Stimulated activated CD4-positive, alpha-beta T cell treated with anti-CD3 and anti-CD28 coated beads, Interleukin-4, amount 100 ng/mL, for 24 hours (primary cell): ENCODE data around the gene SLC35E2B.
"Not testable (repeated sequence)": the region's sequence is repeated elsewhere in the genome, so short reads cannot be mapped to it uniquely, and the experiment has no call there.

Source experiments
- DNase-seq: peaks from one replicate; pipeline ENCODE4 v3.0.0-alpha.2; 2020

Gene SLC35E2B

GRCh38 chr1:1672181-1672965, 20.2 kb downstream of the SLC35E2B start:
- no peak for DNase-seq

- no peak for DNase-seq
Measured at GRCh38 chr1:1671365-1672119, 21.1 kb downstream of the SLC35E2B start.

- DNase-seq: no peak
Measured at GRCh38 chr1:1670866-1671265, 21.7 kb downstream of the SLC35E2B start.

- no peak for DNase-seq
Measured at GRCh38 chr1:1669468-1670440, 22.8 kb downstream of the SLC35E2B start.

GRCh38 chr1:1666526-1666925, 26.1 kb downstream of the SLC35E2B start:
- no peak for DNase-seq

- DNase-seq: peak; percentile 45
Measured at GRCh38 chr1:1665815-1666251, 26.8 kb downstream of the SLC35E2B start.

GRCh38 chr1:1664941-1665814, 27.4 kb downstream of the SLC35E2B start:
- DNase-seq: no peak

- not testable (repeated sequence) for DNase-seq
Measured at GRCh38 chr1:1664318-1664717, 28.3 kb downstream of the SLC35E2B start.

GRCh38 chr1:1662830-1663560, 29.6 kb downstream of the SLC35E2B start:
- not testable (repeated sequence) for DNase-seq

- not testable (repeated sequence) for DNase-seq
Measured at GRCh38 chr1:1662392-1662791, 30.2 kb downstream of the SLC35E2B start.

GRCh38 chr1:1658583-1659549, 33.7 kb downstream of the SLC35E2B start, which contains the start of gene CDK11B:
Gene CDK11B, minus strand, starts transcription at chr1:1659004. Its CDS starts 1,519 bp downstream, at chr1:1657485.
- DNase-seq: peak; percentile 100

GRCh38 chr1:1648265-1648664, 44.3 kb downstream of the SLC35E2B start:
- DNase-seq: not testable (repeated sequence)

GRCh38 chr1:1647567-1648241, 44.9 kb downstream of the SLC35E2B start:
- DNase-seq: not testable (repeated sequence)

GRCh38 chr1:1646326-1646725, 46.3 kb downstream of the SLC35E2B start:
- DNase-seq: not testable (repeated sequence)

- not testable (repeated sequence) for DNase-seq
Measured at GRCh38 chr1:1640711-1641461, 51.7 kb downstream of the SLC35E2B start.

GRCh38 chr1:1640081-1640480, 52.5 kb downstream of the SLC35E2B start:
- not testable (repeated sequence) for DNase-seq

- DNase-seq: not testable (repeated sequence)
Measured at GRCh38 chr1:1639368-1639767, 53.2 kb downstream of the SLC35E2B start.

GRCh38 chr1:1638528-1638927, 54.1 kb downstream of the SLC35E2B start:
- DNase-seq: not testable (repeated sequence)
